SK-N-SH (cell line): Measurements from ENCODE around the gene PLEKHA6. TPM values are rescaled to one million over a fixed set of nuclear protein-coding genes. Genes with fewer than 3 reads are reported as not detected.

Experiments
- CTCF ChIA-PET: fragments of 300-600, 350-600 bp; formaldehyde crosslinking; extraction: SDS; loops from one replicate; lab custom pipeline; 2021; lab: Yijun Ruan, JAX
- POLR2A ChIA-PET: fragments of 350-600 bp; sonication (Branson Sonifier 250); formaldehyde crosslinking; extraction: SDS; loops from one replicate; lab custom pipeline; 2020; ENCODE audit warnings: antibody characterized with exemption, inconsistent platforms; lab: Yijun Ruan, JAX
- DNase-seq: peaks from one replicate; pipeline ENCODE4 v3.0.0; 2012
- H2AFZ ChIP-seq: fragments of 200-600 bp; sonication (generic); 2 replicates; pipeline ENCODE4 v1.8.1; 2016; ENCODE audit warnings: antibody characterized with exemption, mild to moderate bottlenecking, low read depth
- H3F3A ChIP-seq: fragments of 200-600 bp; sonication (generic); replicated peaks from 2 replicates; pipeline ENCODE3; 2016; ENCODE audit warnings: antibody characterized with exemption, mild to moderate bottlenecking; ENCODE audit not compliant: insufficient read depth
- H3K27ac ChIP-seq, 2 experiments: fragments of 200-500 bp in 1 of 2; fragments of 200-600 bp in 1 of 2; sonication (Bioruptor generic) in 1 of 2; sonication (generic), shearing (Covaris generic) in 1 of 2; 2 replicates each; pipeline versions ENCODE4 v1.5.1 to v1.6.1; 2014 to 2016; ENCODE audit warnings: low read depth in 2 of 2, inconsistent platforms in 1 of 2, low read length in 1 of 2, mild to moderate bottlenecking in 1 of 2, mixed read lengths in 1 of 2
- H3K27me3 ChIP-seq: fragments of 200-600 bp; sonication (generic), shearing (Covaris generic); 2 replicates; pipeline ENCODE4 v1.6.1; 2016; ENCODE audit warnings: mixed run types; ENCODE audit not compliant: insufficient read depth
- H3K36me3 ChIP-seq, 2 experiments: fragments of 200-500 bp in 1 of 2; fragments of 200-600 bp in 1 of 2; sonication (Bioruptor generic) in 1 of 2; sonication (generic) in 1 of 2; replicated peaks in 1 of 2; 2 replicates each; pipeline versions ENCODE3 to v1.5.1; 2014 to 2016; ENCODE audit warnings: low read length in 1 of 2, mild to moderate bottlenecking in 1 of 2; ENCODE audit not compliant: insufficient read depth in 2 of 2, control insufficient read depth in 1 of 2
- H3K4me1 ChIP-seq, 2 experiments: fragments of 200-500 bp in 1 of 2; fragments of 200-600 bp in 1 of 2; sonication (Bioruptor generic) in 1 of 2; sonication (generic), shearing (Covaris generic) in 1 of 2; 2 replicates each; pipeline versions ENCODE4 v1.5.1 to v1.6.1; 2014 to 2016; ENCODE audit warnings: low read depth in 1 of 2, low read length in 1 of 2, mixed run types in 1 of 2; ENCODE audit not compliant: insufficient read depth in 2 of 2, control insufficient read depth in 1 of 2
- H3K4me2 ChIP-seq: fragments of 200-600 bp; sonication (generic), shearing (Covaris generic); 2 replicates; pipeline ENCODE4 v1.6.1; 2017; ENCODE audit warnings: mixed run types
- H3K4me3 ChIP-seq, 2 experiments: fragments of 200-500 bp in 1 of 2; fragments of 200-600 bp in 1 of 2; sonication (Bioruptor generic) in 1 of 2; sonication (generic), shearing (Covaris generic) in 1 of 2; 2 replicates each; pipeline versions ENCODE4 v1.5.1 to v1.8.1; 2014 to 2016; ENCODE audit warnings: low read depth in 2 of 2, inconsistent platforms in 1 of 2, low read length in 1 of 2, mild to moderate bottlenecking in 1 of 2, mixed read lengths in 1 of 2, moderate library complexity in 1 of 2
- H3K79me2 ChIP-seq: fragments of 200-600 bp; sonication (generic); 2 replicates; pipeline ENCODE4 v1.8.1; 2017; ENCODE audit warnings: mild to moderate bottlenecking; ENCODE audit not compliant: insufficient read depth
- H3K9ac ChIP-seq: fragments of 200-600 bp; sonication (generic); 2 replicates; pipeline ENCODE4 v1.6.1; 2017; ENCODE audit warnings: mixed run types
- H3K9me2 ChIP-seq: fragments of 200-600 bp; sonication (generic); 2 replicates; pipeline ENCODE4 v1.6.1; 2017; ENCODE audit warnings: mixed run types
- H3K9me3 ChIP-seq: fragments of 200-600 bp; sonication (generic); 2 replicates; pipeline ENCODE4 v1.6.1; 2017; ENCODE audit warnings: mixed run types, mild to moderate bottlenecking, moderate library complexity
- H4K20me1 ChIP-seq: fragments of 200-600 bp; sonication (generic); 2 replicates; pipeline ENCODE4 v1.6.1; 2017; ENCODE audit warnings: mild to moderate bottlenecking, mixed run types; ENCODE audit not compliant: insufficient read depth
- CHD2 ChIP-seq: fragments of 150-350 bp; IDR thresholded peaks from 2 replicates; pipeline ENCODE4 v1.6.1; 2018; ENCODE audit warnings: low read length; ENCODE audit not compliant: partially characterized antibody
- ELF1 ChIP-seq: IDR thresholded peaks from 2 replicates; pipeline ENCODE4 v1.4.0; 2012
- EZH2phosphoT487 ChIP-seq: fragments of 200-600 bp; sonication (generic); IDR thresholded peaks from 2 replicates; pipeline ENCODE4 v1.6.1; 2017; ENCODE audit warnings: low read depth, mixed run types, mild to moderate bottlenecking, antibody characterized with exemption, moderate library complexity, borderline replicate concordance
- FOSL2 ChIP-seq: IDR thresholded peaks from 2 replicates; pipeline ENCODE4 v1.4.0; 2012; ENCODE audit warnings: low read depth, mild to moderate bottlenecking, moderate library complexity, borderline replicate concordance
- FOXJ3 ChIP-seq: sonication (generic); formaldehyde crosslinking; IDR thresholded peaks from 2 replicates; pipeline ENCODE4 v1.5.1; 2020; ENCODE audit warnings: mild to moderate bottlenecking, missing genetic modification reagents
- GABPA ChIP-seq: IDR thresholded peaks from 2 replicates; pipeline ENCODE4 v1.4.0; 2012; ENCODE audit warnings: low read depth, mild to moderate bottlenecking
- MXI1 ChIP-seq: IDR thresholded peaks from 2 replicates; pipeline ENCODE4 v1.6.1; 2012; ENCODE audit warnings: mild to moderate bottlenecking, low read depth, low read length, improper control_type of control experiment
- NRF1 ChIP-seq: IDR thresholded peaks from 2 replicates; pipeline ENCODE4 v1.6.1; 2012; ENCODE audit warnings: low read depth, mild to moderate bottlenecking, low read length
- POLR2AphosphoS5 ChIP-seq: IDR thresholded peaks from 2 replicates; pipeline ENCODE4 v1.6.1; 2012; ENCODE audit warnings: low read depth, low read length
- SMC3 ChIP-seq: IDR thresholded peaks from 2 replicates; pipeline ENCODE4 v1.6.1; 2012; ENCODE audit warnings: low read depth, low read length, improper control_type of control experiment
- YY1 ChIP-seq: IDR thresholded peaks from 2 replicates; pipeline ENCODE4 v1.4.0; 2012; ENCODE audit warnings: low read depth, mild to moderate bottlenecking
- WGBS: methylation state at CpG from one replicate; pipeline ENCODE4 v1.1.6; 2017; ENCODE audit warnings: low lambda C conversion rate; 5-methylcytosine and 5-hydroxymethylcytosine counted together
- polyA plus RNA-seq, 3 experiments: library from polyadenylated mRNA; depleted of rRNA; stranded (reverse); fragments of >200 nt; gene quantifications; 2 replicates each; pipeline ENCODE4 v1.2.3, GENCODE V29; 2012
- TF ChIP-seq, protein P1 (sequence below): IDR thresholded peaks from 2 replicates; pipeline ENCODE4 v1.4.0; 2012; ENCODE audit warnings: low read depth, borderline replicate concordance
- TF ChIP-seq, protein P2 (sequence below): fragments of 150-350 bp; IDR thresholded peaks from 2 replicates; pipeline ENCODE4 v1.6.1; 2016; ENCODE audit warnings: mild to moderate bottlenecking, low read depth, low read length
- TF ChIP-seq, protein P3 (sequence below): fragments of 200-600 bp; sonication (generic); IDR thresholded peaks from 2 replicates; pipeline ENCODE4 v1.6.1; 2017; ENCODE audit warnings: antibody characterized with exemption, mild to moderate bottlenecking, moderate library complexity
- TF ChIP-seq, protein P4 (sequence below): IDR thresholded peaks from 2 replicates; pipeline ENCODE4; 2012

PLEKHA6 gene
- polyA plus RNA-seq, 1 of the 3 experiments (the other 2 are of a cell fraction), result 1.2 TPM

DNA sequence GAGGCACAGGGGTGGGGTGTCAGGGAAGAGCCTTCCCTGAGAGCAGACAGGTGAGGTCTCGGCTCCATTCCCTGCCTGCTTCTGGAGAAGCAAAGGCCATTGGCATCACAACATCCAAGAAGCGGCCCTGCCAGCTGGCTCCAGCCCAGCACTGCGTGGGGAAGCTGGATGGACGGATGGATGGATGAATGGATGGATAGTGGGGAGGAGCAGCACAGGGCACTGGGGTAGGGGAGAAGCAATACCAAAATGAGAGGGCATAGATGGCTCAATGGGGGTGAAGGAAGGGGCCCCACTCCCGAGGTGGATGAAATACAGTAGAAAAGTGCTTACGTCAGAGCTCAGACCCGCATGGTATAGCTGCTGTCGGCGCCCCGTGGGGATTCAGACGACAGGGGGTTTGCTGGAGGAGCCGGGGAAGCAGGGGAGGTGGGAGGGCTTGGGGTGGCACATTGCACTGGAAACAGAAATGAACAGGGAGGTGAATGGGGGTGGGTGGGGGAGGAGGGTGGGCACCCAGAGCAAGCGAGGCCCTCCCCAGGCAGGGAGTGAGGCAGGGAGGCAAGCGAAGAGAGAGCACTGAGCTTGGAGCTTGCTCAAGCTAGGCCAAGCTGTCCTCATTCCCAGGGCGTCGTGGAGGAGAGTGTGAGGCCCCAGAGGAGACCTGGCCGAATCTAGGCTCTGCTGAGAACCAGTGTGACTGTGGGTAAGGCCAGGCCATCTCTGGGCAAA lies 136.4 kb downstream of the PLEKHA6 start:
- Histone ChIP-seq H2AFZ (no peak overlapping the region), H4K20me1 (no peaks in the 10 kb centered on the region), H3F3A (no peaks in the 10 kb centered on the region), H3K4me1 (peaks cover 0 to 13% of the 10 kb centered on the region in 2 experiments; a peak in 2 of 4 replicates), H3K79me2 (no peaks in the 10 kb centered on the region), H3K4me3 (no peak overlapping the region), H3K27me3 (no peaks in the 10 kb centered on the region; the same call in 1 of the 2 replicates), H3K36me3 (peaks cover 0 to 9% of the 10 kb centered on the region in 2 experiments), H3K27ac (no peak overlapping the region), H3K4me2 (no peak overlapping the region), H3K9me2 (no peaks in the 10 kb centered on the region), H3K9me3 (no peaks in the 10 kb centered on the region), H3K9ac (no peak overlapping the region)
- TF ChIP-seq, protein P1, sequence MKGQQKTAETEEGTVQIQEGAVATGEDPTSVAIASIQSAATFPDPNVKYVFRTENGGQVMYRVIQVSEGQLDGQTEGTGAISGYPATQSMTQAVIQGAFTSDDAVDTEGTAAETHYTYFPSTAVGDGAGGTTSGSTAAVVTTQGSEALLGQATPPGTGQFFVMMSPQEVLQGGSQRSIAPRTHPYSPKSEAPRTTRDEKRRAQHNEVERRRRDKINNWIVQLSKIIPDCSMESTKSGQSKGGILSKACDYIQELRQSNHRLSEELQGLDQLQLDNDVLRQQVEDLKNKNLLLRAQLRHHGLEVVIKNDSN, result no peak
- no peak for TF ChIP-seq EZH2phosphoT487
- no peak for TF ChIP-seq CHD2
- no peak for TF ChIP-seq SMC3
- TF ChIP-seq GABPA, result no peak
- no peak for TF ChIP-seq YY1
- no peak for TF ChIP-seq FOSL2
- TF ChIP-seq, protein P2, sequence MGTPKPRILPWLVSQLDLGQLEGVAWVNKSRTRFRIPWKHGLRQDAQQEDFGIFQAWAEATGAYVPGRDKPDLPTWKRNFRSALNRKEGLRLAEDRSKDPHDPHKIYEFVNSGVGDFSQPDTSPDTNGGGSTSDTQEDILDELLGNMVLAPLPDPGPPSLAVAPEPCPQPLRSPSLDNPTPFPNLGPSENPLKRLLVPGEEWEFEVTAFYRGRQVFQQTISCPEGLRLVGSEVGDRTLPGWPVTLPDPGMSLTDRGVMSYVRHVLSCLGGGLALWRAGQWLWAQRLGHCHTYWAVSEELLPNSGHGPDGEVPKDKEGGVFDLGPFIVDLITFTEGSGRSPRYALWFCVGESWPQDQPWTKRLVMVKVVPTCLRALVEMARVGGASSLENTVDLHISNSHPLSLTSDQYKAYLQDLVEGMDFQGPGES, result no peak
- no peak for DNase-seq
- 78% methylated on average over 16 of the region's 17 CpGs for WGBS
- CTCF ChIA-PET, result interaction anchor here (1.4 kb wide), 1 partner anchor 16 kb away, joined by 6 read pairs; no protein-coding TSS in a partner anchor
- POLR2A ChIA-PET, result no interaction called here

DNA sequence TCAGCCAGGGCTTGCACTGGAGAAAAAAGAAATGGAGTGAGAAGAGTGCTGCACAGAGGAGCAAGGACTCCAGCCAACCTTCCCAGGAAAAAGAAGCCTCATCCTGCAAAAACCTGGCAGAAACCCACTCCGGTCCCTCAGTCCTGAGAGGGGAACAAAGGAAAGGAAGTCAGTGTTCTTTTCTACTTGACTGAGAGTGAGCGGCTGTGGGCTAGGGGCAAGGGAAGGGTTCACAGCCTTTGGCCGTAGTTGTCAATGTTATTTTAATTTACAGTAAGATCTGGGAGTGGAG lies 137.0 kb downstream of the PLEKHA6 start:
- no peak overlapping the region for H3K4me3 ChIP-seq
- H3K9me3 ChIP-seq, result no peaks in the 10 kb centered on the region
- CTCF ChIA-PET, result interaction anchor here (0.6 to 1.4 kb wide), 2 partner anchors 16 to 735 kb away, joined by 4 to 6 read pairs; no protein-coding TSS in a partner anchor
- H4K20me1 ChIP-seq, result no peaks in the 10 kb centered on the region
- H3K27me3 ChIP-seq, result no peaks in the 10 kb centered on the region; the same call in 1 of the 2 replicates
- no peaks in the 10 kb centered on the region for H3K9me2 ChIP-seq
- no peaks in the 10 kb centered on the region for H3F3A ChIP-seq
- H3K36me3 ChIP-seq, result peaks cover 0 to 9% of the 10 kb centered on the region in 2 experiments
- DNase-seq, result no peak
- H3K9ac ChIP-seq, result no peak overlapping the region
- POLR2A ChIA-PET, result no interaction called here
- H3K4me2 ChIP-seq, result no peak overlapping the region
- no peak for TF ChIP-seq FOXJ3 (CRISPR knock-in tag)
- TF ChIP-seq, protein P1, result no peak
- TF ChIP-seq, protein P2, result no peak
- TF ChIP-seq MXI1, result no peak
- TF ChIP-seq EZH2phosphoT487, result no peak
- TF ChIP-seq NRF1, result no peak
- TF ChIP-seq, protein P3, sequence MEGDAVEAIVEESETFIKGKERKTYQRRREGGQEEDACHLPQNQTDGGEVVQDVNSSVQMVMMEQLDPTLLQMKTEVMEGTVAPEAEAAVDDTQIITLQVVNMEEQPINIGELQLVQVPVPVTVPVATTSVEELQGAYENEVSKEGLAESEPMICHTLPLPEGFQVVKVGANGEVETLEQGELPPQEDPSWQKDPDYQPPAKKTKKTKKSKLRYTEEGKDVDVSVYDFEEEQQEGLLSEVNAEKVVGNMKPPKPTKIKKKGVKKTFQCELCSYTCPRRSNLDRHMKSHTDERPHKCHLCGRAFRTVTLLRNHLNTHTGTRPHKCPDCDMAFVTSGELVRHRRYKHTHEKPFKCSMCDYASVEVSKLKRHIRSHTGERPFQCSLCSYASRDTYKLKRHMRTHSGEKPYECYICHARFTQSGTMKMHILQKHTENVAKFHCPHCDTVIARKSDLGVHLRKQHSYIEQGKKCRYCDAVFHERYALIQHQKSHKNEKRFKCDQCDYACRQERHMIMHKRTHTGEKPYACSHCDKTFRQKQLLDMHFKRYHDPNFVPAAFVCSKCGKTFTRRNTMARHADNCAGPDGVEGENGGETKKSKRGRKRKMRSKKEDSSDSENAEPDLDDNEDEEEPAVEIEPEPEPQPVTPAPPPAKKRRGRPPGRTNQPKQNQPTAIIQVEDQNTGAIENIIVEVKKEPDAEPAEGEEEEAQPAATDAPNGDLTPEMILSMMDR, result no peak
- no peak for TF ChIP-seq POLR2AphosphoS5
- no peak for TF ChIP-seq ELF1
- TF ChIP-seq, protein P4, sequence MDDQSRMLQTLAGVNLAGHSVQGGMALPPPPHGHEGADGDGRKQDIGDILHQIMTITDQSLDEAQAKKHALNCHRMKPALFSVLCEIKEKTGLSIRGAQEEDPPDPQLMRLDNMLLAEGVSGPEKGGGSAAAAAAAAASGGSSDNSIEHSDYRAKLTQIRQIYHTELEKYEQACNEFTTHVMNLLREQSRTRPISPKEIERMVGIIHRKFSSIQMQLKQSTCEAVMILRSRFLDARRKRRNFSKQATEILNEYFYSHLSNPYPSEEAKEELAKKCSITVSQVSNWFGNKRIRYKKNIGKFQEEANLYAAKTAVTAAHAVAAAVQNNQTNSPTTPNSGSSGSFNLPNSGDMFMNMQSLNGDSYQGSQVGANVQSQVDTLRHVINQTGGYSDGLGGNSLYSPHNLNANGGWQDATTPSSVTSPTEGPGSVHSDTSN, result no peak
- 72% methylated on average over 3 of the region's 3 CpGs for WGBS
- peaks cover 0 to 13% of the 10 kb centered on the region in 2 experiments; a peak in 2 of 4 replicates for H3K4me1 ChIP-seq
- H3K27ac ChIP-seq, result no peak overlapping the region
- H2AFZ ChIP-seq, result no peak overlapping the region
- no peaks in the 10 kb centered on the region for H3K79me2 ChIP-seq
